PC-9 (cell line): ENCODE measurements around the gene OGDHL.

ENCODE experiments used
- EZH2 ChIP-seq: fragments of 200-600 bp; sonication (generic); IDR thresholded peaks from 2 replicates; pipeline ENCODE4 v1.8.0; 2017; ENCODE audit warnings: antibody characterized with exemption, low read depth
- TF ChIP-seq, protein P1 (sequence below): fragments of 200-600 bp; sonication (generic); conservative IDR thresholded peaks from 2 replicates; pipeline ENCODE4 v1.6.1; 2017; ENCODE audit warnings: mixed run types, antibody characterized with exemption, mild to moderate bottlenecking, moderate library complexity

GRCh38 chr10:49696311-49696710, 65.8 kb downstream of the OGDHL start:
- TF ChIP-seq, protein P1, sequence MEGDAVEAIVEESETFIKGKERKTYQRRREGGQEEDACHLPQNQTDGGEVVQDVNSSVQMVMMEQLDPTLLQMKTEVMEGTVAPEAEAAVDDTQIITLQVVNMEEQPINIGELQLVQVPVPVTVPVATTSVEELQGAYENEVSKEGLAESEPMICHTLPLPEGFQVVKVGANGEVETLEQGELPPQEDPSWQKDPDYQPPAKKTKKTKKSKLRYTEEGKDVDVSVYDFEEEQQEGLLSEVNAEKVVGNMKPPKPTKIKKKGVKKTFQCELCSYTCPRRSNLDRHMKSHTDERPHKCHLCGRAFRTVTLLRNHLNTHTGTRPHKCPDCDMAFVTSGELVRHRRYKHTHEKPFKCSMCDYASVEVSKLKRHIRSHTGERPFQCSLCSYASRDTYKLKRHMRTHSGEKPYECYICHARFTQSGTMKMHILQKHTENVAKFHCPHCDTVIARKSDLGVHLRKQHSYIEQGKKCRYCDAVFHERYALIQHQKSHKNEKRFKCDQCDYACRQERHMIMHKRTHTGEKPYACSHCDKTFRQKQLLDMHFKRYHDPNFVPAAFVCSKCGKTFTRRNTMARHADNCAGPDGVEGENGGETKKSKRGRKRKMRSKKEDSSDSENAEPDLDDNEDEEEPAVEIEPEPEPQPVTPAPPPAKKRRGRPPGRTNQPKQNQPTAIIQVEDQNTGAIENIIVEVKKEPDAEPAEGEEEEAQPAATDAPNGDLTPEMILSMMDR = no peak
- TF ChIP-seq EZH2 = no peak
